ENCODE measurements around the gene LEF1.

- no peak for TF ChIP-seq POLR2A (IDR thresholded peaks at IDR 0.05; ENCODE audit: low read length)
- TF ChIP-seq GATA1 (IDR thresholded peaks at IDR 0.05; ENCODE audit: low read depth, low read length): no peak
Observed at GRCh38 chr4:108058685-108059440, 109.9 kb downstream of the LEF1 start.
